Esophagus (tissue), 2 donors: ENCODE results near the gene TNNI3K. TPM values are rescaled to one million over a fixed set of nuclear protein-coding genes. Genes with fewer than 3 reads are reported as not detected.

ENCODE experiments used
- H3K27ac ChIP-seq, 2 donors: one replicate each; pipeline ENCODE4 v1.5.1; 2013; ENCODE audit warnings: low read depth in 2 of 2, mild to moderate bottlenecking in 2 of 2, inconsistent platforms in 1 of 2, low read length in 1 of 2, moderate library complexity in 1 of 2
- H3K27me3 ChIP-seq, 2 donors: one replicate each; pipeline ENCODE4 v1.6.1; 2013; ENCODE audit warnings: low read length in 2 of 2, control low read depth in 1 of 2, mild to moderate bottlenecking in 1 of 2; ENCODE audit not compliant: insufficient read depth in 2 of 2, control insufficient read depth in 1 of 2
- H3K36me3 ChIP-seq, 2 donors: one replicate each; pipeline ENCODE4 v1.6.1; 2013; ENCODE audit warnings: low read length in 1 of 2; ENCODE audit not compliant: control insufficient read depth in 2 of 2, insufficient read depth in 2 of 2
- H3K4me1 ChIP-seq, 2 donors: one replicate each; pipeline ENCODE4 v1.6.1; 2013; ENCODE audit warnings: low read length in 1 of 2; ENCODE audit not compliant: control insufficient read depth in 2 of 2, insufficient read depth in 2 of 2
- H3K4me3 ChIP-seq, 2 donors: one replicate each; pipeline ENCODE4 v1.5.1; 2013; ENCODE audit warnings: low read length in 2 of 2, mild to moderate bottlenecking in 2 of 2, low read depth in 1 of 2, moderate library complexity in 1 of 2
- H3K9me3 ChIP-seq, 2 donors: one replicate each; pipeline ENCODE4 v1.6.1; 2013; ENCODE audit warnings: mild to moderate bottlenecking in 2 of 2, low read depth in 1 of 2, low read length in 1 of 2, moderate library complexity in 1 of 2; ENCODE audit not compliant: control insufficient read depth in 2 of 2, insufficient read depth in 1 of 2
- WGBS, 2 donors: extraction: QIAGEN DNeasy Blood & Tissue Kit; methylation state at CpG; one replicate each; pipeline ENCODE4 v1.1.7; 2013; 5-methylcytosine and 5-hydroxymethylcytosine counted together
- polyA plus RNA-seq, 2 donors: library from polyadenylated mRNA; stranded (reverse); fragments of 200-250 nt; gene quantifications; one replicate each; pipeline ENCODE4 v1.2.3, GENCODE V29; 2013
- donor health status: healthy with polysubstance abuse.
- donor health status: Bipolar disorder and iron deficiency.

The TNNI3K gene
- polyA plus RNA-seq, 2 donors = 0.35 to 0.41 TPM

GRCh38 chr1:74425676-74426075 lies 190.5 kb downstream of the TNNI3K start:
- no peaks in the 10 kb centered on the region for H3K9me3 ChIP-seq
- H3K27me3 ChIP-seq = no peaks in the 10 kb centered on the region
- WGBS, 2 donors = 65 to 72% methylated on average over 6 of the region's 6 CpGs
- H3K4me3 ChIP-seq = no peak overlapping the region
- H3K36me3 ChIP-seq = no peaks in the 10 kb centered on the region
- H3K27ac ChIP-seq = no peak overlapping the region
- no peaks in the 10 kb centered on the region for H3K4me1 ChIP-seq

- no peak overlapping the region for H3K4me3 ChIP-seq
- H3K36me3 ChIP-seq = no peaks in the 10 kb centered on the region
- H3K27ac ChIP-seq = no peak overlapping the region
- 49 to 52% methylated on average over 7 of the region's 7 CpGs for WGBS, 2 donors
- H3K4me1 ChIP-seq = no peaks in the 10 kb centered on the region
- no peaks in the 10 kb centered on the region for H3K9me3 ChIP-seq
- no peaks in the 10 kb centered on the region for H3K27me3 ChIP-seq
These were observed 191.2 kb downstream of the TNNI3K start for GRCh38 chr1:74426208-74426937.

- WGBS, 2 donors = 38 to 45% methylated on average over 1 of the region's 1 CpG
- Histone ChIP-seq H3K36me3 (no peaks in the 10 kb centered on the region), H3K27me3 (no peaks in the 10 kb centered on the region), H3K4me3 (no peak overlapping the region), H3K4me1 (no peaks in the 10 kb centered on the region), H3K9me3 (no peaks in the 10 kb centered on the region), H3K27ac (no peak overlapping the region)
These were observed 192.5 kb downstream of the TNNI3K start for GRCh38 chr1:74427681-74428080.

- H3K4me1 ChIP-seq = no peaks in the 10 kb centered on the region
- WGBS, 2 donors = 67 to 78% methylated on average over 3 of the region's 3 CpGs
- no peaks in the 10 kb centered on the region for H3K36me3 ChIP-seq
- no peaks in the 10 kb centered on the region for H3K9me3 ChIP-seq
- no peaks in the 10 kb centered on the region for H3K27me3 ChIP-seq
- H3K27ac ChIP-seq = no peak overlapping the region
- no peak overlapping the region for H3K4me3 ChIP-seq
These were observed 194.4 kb downstream of the TNNI3K start for GRCh38 chr1:74429580-74429979.

GRCh38 chr1:74430342-74430934 lies 195.3 kb downstream of the TNNI3K start:
- no peaks in the 10 kb centered on the region for H3K4me1 ChIP-seq
- no peaks in the 10 kb centered on the region for H3K9me3 ChIP-seq
- H3K36me3 ChIP-seq = no peaks in the 10 kb centered on the region
- no peaks in the 10 kb centered on the region for H3K27me3 ChIP-seq
- 29 to 41% methylated on average over 4 of the region's 4 CpGs for WGBS, 2 donors
- H3K27ac ChIP-seq = no peak overlapping the region
- H3K4me3 ChIP-seq = no peak overlapping the region

- no peak overlapping the region for H3K27ac ChIP-seq
- WGBS, 2 donors = 87 to 89% methylated on average over 4 of the region's 4 CpGs
- H3K4me1 ChIP-seq = no peaks in the 10 kb centered on the region
- H3K9me3 ChIP-seq = no peaks in the 10 kb centered on the region
- no peaks in the 10 kb centered on the region for H3K36me3 ChIP-seq
- no peak overlapping the region for H3K4me3 ChIP-seq
- no peaks in the 10 kb centered on the region for H3K27me3 ChIP-seq
These were observed 196.3 kb downstream of the TNNI3K start for GRCh38 chr1:74431531-74431930.

- no peak overlapping the region for H3K27ac ChIP-seq
- WGBS, 2 donors = 0 to 9% methylated on average over 1 of the region's 1 CpG
These were observed 197.1 kb downstream of the TNNI3K start for GRCh38 chr1:74432325-74432724.

GRCh38 chr1:74434321-74434720 lies 199.1 kb downstream of the TNNI3K start:
- Histone ChIP-seq H3K27ac (no peak overlapping the region), H3K4me3 (no peak overlapping the region), H3K4me1 (no peaks in the 10 kb centered on the region), H3K36me3 (no peaks in the 10 kb centered on the region), H3K9me3 (no peaks in the 10 kb centered on the region), H3K27me3 (no peaks in the 10 kb centered on the region)
- WGBS, 2 donors = 69 to 70% methylated on average over 2 of the region's 2 CpGs

More at GRCh38 chr1:74432325-74432724, 197.1 kb downstream of the TNNI3K start:
- H3K27me3 ChIP-seq = no peaks in the 10 kb centered on the region
- no peaks in the 10 kb centered on the region for H3K36me3 ChIP-seq
- no peaks in the 10 kb centered on the region for H3K4me1 ChIP-seq
- H3K9me3 ChIP-seq = no peaks in the 10 kb centered on the region
- H3K4me3 ChIP-seq = no peak overlapping the region

GRCh38 chr1:74436078-74436477 lies 200.9 kb downstream of the TNNI3K start:
- WGBS, 2 donors = 56 to 71% methylated on average over 1 of the region's 1 CpG
- no peaks in the 10 kb centered on the region for H3K27me3 ChIP-seq
- H3K9me3 ChIP-seq = no peaks in the 10 kb centered on the region
- no peaks in the 10 kb centered on the region for H3K36me3 ChIP-seq
- H3K4me1 ChIP-seq = no peaks in the 10 kb centered on the region
- no peak overlapping the region for H3K27ac ChIP-seq
- H3K4me3 ChIP-seq = no peak overlapping the region

- H3K4me3 ChIP-seq = no peak overlapping the region
- 57 to 66% methylated on average over 1 of the region's 1 CpG for WGBS, 2 donors
- no peaks in the 10 kb centered on the region for H3K4me1 ChIP-seq
- H3K27ac ChIP-seq = no peak overlapping the region
- no peaks in the 10 kb centered on the region for H3K36me3 ChIP-seq
- H3K9me3 ChIP-seq = no peaks in the 10 kb centered on the region
- no peaks in the 10 kb centered on the region for H3K27me3 ChIP-seq
These were observed 201.8 kb downstream of the TNNI3K start for GRCh38 chr1:74437035-74437434.
